Stimulated activated naive CD4-positive, alpha-beta T cell (primary cell): Measurements from ENCODE around the gene ACKR2.
"Not testable (repeated sequence)": the region's sequence is repeated elsewhere in the genome, so short reads cannot be mapped to it uniquely, and the experiment has no call there.

Experiments used
- DNase-seq, 6 experiments: peaks; one replicate each; lab custom pipeline; 2025; lab: John Stamatoyannopoulos, UW

The ACKR2 gene

DNA sequence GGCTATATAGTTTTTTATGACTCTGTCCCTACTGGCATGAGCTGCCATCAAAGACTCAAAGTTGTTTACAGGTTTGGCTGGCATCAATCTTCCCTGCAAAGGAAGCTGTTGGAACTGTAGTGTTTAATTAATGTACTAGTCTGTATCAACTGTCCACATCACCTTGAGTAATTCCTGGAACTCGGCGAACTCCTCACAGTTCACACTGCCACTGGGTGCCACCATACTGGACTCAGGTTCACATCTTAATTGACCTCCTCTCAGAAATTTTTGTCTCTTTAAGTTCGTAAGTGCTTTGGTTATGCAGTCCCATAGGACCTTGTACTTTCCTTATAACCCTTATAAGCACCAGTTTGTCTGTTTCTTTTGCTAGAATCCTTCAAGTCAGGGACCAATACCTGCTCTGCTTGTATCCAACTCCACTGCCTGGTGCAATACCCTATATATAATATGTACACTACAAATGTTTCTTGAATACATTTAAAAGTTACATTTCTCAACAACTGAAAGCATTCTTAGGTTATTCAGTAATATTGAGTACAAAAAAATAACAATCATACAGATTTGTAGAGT, 8.1 kb upstream of the ACKR2 start:
- no peak for DNase-seq

- DNase-seq, result no peak
Observed at GRCh38 chr3:42801784-42802183, 7.5 kb upstream of the ACKR2 start.

- DNase-seq, result no peak
Observed at GRCh38 chr3:42802876-42803413, 6.3 kb upstream of the ACKR2 start.

- DNase-seq, result peak in 2 of 6 experiments; percentile 15 to 49
Observed at GRCh38 chr3:42803414-42804105, 5.7 kb upstream of the ACKR2 start.

- peak; percentile 85 to 92 (median 88) for DNase-seq
Observed at GRCh38 chr3:42804106-42804830, 5.0 kb upstream of the ACKR2 start, which contains the start of gene HIGD1A. Gene HIGD1A (minus strand): TSS chr3:42804490. CDS start chr3:42794253, 10,237 bp downstream.

DNA sequence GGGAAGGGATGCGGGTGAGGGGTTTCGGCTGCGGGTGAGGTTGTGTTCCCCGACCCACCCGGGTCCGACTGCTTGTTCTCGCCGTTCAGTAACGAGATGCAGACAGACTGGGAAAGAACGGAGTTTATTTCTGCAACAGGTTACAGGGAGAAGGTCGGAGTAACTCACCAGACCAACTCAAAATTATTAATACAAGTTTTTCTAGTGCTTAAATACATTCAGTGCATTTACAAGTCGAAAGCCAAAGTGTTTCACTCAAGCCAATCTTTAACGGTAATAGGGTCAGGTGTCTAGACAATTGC, 4.5 kb upstream of the ACKR2 start:
- no peak for DNase-seq

DNA sequence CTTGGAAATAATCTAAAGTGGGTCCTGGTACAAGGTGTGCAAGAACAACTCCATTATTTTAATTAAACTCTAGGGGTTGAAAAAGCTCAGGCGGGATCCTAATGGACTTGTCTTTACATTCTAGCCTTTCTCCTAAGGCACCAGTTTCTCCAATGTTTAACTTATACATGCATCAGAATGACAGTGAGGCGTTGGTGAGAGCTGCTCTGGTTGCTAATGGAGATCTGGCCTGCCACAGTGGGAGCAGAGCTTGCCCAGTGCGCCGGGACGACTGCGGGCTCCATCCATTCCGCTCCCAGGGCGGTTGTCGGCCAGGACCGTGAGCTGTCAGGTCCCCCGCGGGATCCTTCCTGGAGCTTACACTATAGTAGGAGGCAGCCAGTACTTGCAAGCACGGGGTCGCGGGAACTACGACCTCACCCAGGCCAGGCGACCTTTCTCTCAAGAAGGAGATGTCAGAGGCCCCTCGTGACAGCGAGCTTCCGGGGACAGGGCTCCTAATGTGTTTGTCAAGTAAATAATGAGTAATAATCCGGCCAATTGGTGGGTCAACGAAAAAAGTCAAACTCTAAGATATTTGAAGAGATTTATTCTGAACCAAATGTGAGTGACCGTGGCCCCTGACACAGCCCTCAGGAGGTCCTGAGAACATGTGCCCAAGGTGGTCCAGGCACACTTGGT, 4.0 kb upstream of the ACKR2 start:
- peak in 2 of 6 experiments; percentile 1 to 40 for DNase-seq

GRCh38 chr3:42807929-42808328, 1.3 kb upstream of the ACKR2 start:
- no peak for DNase-seq

- DNase-seq, result not testable (repeated sequence)
Observed at GRCh38 chr3:42810706-42811105, 1.5 kb downstream of the ACKR2 start.

- DNase-seq, result not testable (repeated sequence)
Observed at GRCh38 chr3:42811118-42811883, 2.1 kb downstream of the ACKR2 start.

- no peak for DNase-seq
Observed at GRCh38 chr3:42814246-42814645, 5.0 kb downstream of the ACKR2 start.

GRCh38 chr3:42814914-42815507, 5.8 kb downstream of the ACKR2 start:
- no peak for DNase-seq

DNA sequence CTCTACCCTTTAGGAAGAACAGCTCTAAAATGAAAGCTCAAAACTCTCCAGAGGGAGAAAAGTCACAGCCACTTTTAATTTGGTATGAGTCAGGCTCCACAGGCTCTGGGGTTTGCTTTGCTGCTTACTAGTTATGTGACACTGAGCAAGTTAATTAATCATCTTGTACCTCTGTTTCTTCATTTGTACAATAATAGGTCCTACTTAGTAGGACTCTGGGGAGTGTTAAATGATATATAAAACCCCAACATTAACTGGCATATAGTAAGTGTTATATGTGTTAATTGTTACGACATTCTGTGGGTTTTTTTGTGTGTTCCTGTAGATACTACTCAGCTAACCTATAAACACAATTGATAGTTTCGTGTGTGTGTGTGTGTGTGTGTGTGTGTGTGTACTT, 6.6 kb downstream of the ACKR2 start:
- no peak for DNase-seq

GRCh38 chr3:42819351-42819965, 10.2 kb downstream of the ACKR2 start:
- DNase-seq, result no peak

- DNase-seq, result no peak
Observed at GRCh38 chr3:42820746-42821051, 11.5 kb downstream of the ACKR2 start.

- no peak for DNase-seq
Observed at GRCh38 chr3:42822828-42823227, 13.6 kb downstream of the ACKR2 start.

DNA sequence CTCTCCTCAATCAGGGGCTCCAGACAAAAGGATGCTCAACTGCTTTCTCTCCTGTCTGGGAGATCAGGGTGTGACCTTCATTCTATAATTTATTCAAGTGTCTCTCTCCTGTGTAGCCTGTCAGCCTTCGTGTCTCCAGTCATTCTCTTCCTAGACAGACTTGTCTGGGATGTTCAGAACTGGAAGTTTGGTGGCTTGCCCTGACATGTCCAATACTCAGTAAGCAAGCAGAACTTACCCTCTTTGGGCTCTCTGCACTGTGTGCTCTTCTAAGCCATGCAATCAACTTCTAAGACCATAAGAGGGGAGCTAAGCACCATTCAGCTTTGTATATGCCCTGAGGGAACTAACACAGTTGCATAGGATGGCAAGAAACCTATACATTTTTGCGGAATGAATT, 14.1 kb downstream of the ACKR2 start:
- DNase-seq, result no peak

DNA sequence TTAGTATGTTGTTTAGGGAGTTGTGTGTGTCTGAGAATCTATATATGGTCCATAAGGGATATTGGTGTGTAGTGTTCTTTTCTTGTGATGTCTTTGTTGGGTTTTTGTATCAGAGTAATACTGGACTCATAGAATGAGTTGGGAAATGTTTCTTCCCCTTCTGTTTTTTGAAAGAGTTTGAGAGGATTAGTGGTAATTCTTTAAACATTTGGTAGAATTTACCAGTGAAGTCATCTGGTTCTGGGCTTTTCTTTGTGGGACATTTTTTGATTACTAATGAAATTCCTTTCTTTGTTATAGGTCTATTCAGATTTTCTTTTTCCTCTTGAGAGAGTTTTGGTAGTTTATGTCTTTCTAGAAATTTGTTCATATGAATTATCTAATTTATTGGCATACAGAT, 16.9 kb downstream of the ACKR2 start:
- DNase-seq, result no peak

- no peak for DNase-seq
Observed at GRCh38 chr3:42827023-42827422, 17.8 kb downstream of the ACKR2 start.

DNA sequence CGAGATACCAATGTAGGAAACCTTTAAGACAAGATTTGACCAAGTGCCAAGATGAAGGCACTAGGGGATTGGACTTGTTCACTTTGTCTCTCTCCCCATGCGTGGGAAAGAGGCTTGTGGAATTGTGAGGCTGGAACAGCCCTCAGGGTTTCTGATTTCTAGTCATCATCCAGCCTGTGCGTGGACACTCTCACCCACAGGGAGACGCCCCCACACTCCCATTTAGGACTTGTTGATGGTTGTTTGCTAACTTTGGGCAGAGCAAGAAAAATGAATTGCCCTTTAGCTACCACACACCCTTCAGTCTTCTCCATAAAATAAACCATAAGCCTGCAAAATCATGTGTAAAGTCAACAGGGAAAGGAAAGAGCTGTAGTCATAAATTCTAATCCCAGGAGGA, 18.4 kb downstream of the ACKR2 start:
- no peak for DNase-seq

- DNase-seq, result no peak
Observed at GRCh38 chr3:42829083-42829627, 19.9 kb downstream of the ACKR2 start.
